Adrenal gland (tissue), 5 donors: ENCODE data around the gene PDGFB.

Experiments used
- CTCF ChIP-seq, 6 experiments: fragments of 450-650 bp in 4 of 6; fragments of 200-600 bp in 2 of 6; sonication (generic) in 1 of 6; IDR thresholded peaks; 1 replicate in 5 of 6; 2 replicates in 1 of 6; pipeline versions ENCODE4 v1.5.1 to v1.8.0; 2016 to 2021; ENCODE audit warnings: antibody characterized with exemption in 6 of 6, mild to moderate bottlenecking in 2 of 6, moderate library complexity in 1 of 6
- POLR2A ChIP-seq, 2 donors: fragments of 450-650 bp; IDR thresholded peaks; one replicate each; pipeline ENCODE4 v1.6.1; 2017; ENCODE audit warnings: antibody characterized with exemption in 2 of 2, mild to moderate bottlenecking in 2 of 2, moderate library complexity in 1 of 2
- donor health status: DM: no; HTN: no; CAD: no.

GRCh38 chr22:39233710-39234471 lies 10.9 kb downstream of the PDGFB start:
- TF ChIP-seq CTCF (IDR thresholded peaks at IDR 0.05) (no peak), POLR2A (IDR thresholded peaks at IDR 0.05) (no peak)
